ENCODE data around the gene ERN1.

DNA sequence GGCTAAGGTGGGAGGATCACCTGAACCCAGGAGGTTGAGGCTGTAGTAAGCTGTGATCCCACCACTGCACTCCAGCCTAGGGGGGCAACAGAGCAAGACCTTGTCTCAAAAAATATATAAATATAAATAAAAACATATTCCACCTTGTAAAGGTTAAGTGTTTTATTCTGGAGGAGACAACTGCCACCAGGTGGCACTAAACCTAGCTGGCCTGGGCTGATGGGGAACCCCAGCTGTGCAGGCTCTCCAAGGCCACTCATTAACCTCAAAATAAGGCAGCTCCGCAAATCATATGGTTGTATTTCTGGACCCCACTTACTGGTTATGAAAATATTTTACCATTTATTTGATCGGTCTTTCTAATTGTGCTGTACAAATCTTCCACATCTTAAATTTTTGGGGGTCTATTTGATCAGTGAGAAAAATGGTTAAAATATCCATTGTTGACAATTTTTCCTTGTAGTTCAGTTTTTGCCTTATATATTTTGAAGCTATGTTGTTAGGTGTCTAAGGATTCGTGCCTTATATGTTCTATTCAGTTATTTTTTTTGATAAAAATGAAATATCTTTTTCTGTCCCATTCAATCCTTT, 101.0 kb downstream of the ERN1 start:
- TF ChIP-seq YY1 (tag by site-specific recombination; IDR thresholded peaks at IDR 0.05) (no peak), SP2 (tag by site-specific recombination; IDR thresholded peaks at IDR 0.05) (no peak), ZNF48 (tag by site-specific recombination; IDR thresholded peaks at IDR 0.05) (no peak), TCF7L2 (IDR thresholded peaks at IDR 0.05; ENCODE audit: borderline replicate concordance, low read depth, low read length) (no peak), ZNF157 (tag by site-specific recombination; IDR thresholded peaks at IDR 0.05) (no peak), MYNN (tag by site-specific recombination; IDR thresholded peaks at IDR 0.05; ENCODE audit: borderline replicate concordance) (no peak), ZIC2 (tag by site-specific recombination; IDR thresholded peaks at IDR 0.05) (no peak), ZBTB21 (tag by site-specific recombination; IDR thresholded peaks at IDR 0.05) (no peak)
- TF ChIP-seq, protein P1, sequence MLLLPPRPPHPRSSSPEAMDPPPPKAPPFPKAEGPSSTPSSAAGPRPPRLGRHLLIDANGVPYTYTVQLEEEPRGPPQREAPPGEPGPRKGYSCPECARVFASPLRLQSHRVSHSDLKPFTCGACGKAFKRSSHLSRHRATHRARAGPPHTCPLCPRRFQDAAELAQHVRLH (tag by site-specific recombination; IDR thresholded peaks at IDR 0.05), result no peak
- TF ChIP-seq, protein P2, sequence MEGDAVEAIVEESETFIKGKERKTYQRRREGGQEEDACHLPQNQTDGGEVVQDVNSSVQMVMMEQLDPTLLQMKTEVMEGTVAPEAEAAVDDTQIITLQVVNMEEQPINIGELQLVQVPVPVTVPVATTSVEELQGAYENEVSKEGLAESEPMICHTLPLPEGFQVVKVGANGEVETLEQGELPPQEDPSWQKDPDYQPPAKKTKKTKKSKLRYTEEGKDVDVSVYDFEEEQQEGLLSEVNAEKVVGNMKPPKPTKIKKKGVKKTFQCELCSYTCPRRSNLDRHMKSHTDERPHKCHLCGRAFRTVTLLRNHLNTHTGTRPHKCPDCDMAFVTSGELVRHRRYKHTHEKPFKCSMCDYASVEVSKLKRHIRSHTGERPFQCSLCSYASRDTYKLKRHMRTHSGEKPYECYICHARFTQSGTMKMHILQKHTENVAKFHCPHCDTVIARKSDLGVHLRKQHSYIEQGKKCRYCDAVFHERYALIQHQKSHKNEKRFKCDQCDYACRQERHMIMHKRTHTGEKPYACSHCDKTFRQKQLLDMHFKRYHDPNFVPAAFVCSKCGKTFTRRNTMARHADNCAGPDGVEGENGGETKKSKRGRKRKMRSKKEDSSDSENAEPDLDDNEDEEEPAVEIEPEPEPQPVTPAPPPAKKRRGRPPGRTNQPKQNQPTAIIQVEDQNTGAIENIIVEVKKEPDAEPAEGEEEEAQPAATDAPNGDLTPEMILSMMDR (tag by site-specific recombination; IDR thresholded peaks at IDR 0.05), result no peak
- TF ChIP-seq, protein P3, sequence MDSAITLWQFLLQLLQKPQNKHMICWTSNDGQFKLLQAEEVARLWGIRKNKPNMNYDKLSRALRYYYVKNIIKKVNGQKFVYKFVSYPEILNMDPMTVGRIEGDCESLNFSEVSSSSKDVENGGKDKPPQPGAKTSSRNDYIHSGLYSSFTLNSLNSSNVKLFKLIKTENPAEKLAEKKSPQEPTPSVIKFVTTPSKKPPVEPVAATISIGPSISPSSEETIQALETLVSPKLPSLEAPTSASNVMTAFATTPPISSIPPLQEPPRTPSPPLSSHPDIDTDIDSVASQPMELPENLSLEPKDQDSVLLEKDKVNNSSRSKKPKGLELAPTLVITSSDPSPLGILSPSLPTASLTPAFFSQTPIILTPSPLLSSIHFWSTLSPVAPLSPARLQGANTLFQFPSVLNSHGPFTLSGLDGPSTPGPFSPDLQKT (IDR thresholded peaks at IDR 0.05; ENCODE audit: borderline replicate concordance, low read depth, low read length), result no peak
- TF ChIP-seq, protein P4, sequence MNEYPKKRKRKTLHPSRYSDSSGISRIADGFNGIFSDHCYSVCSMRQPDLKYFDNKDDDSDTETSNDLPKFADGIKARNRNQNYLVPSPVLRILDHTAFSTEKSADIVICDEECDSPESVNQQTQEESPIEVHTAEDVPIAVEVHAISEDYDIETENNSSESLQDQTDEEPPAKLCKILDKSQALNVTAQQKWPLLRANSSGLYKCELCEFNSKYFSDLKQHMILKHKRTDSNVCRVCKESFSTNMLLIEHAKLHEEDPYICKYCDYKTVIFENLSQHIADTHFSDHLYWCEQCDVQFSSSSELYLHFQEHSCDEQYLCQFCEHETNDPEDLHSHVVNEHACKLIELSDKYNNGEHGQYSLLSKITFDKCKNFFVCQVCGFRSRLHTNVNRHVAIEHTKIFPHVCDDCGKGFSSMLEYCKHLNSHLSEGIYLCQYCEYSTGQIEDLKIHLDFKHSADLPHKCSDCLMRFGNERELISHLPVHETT (tag by site-specific recombination; IDR thresholded peaks at IDR 0.05), result no peak
- TF ChIP-seq, protein P5, sequence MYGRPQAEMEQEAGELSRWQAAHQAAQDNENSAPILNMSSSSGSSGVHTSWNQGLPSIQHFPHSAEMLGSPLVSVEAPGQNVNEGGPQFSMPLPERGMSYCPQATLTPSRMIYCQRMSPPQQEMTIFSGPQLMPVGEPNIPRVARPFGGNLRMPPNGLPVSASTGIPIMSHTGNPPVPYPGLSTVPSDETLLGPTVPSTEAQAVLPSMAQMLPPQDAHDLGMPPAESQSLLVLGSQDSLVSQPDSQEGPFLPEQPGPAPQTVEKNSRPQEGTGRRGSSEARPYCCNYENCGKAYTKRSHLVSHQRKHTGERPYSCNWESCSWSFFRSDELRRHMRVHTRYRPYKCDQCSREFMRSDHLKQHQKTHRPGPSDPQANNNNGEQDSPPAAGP (tag by site-specific recombination; IDR thresholded peaks at IDR 0.05), result no peak
- TF ChIP-seq, protein P6, sequence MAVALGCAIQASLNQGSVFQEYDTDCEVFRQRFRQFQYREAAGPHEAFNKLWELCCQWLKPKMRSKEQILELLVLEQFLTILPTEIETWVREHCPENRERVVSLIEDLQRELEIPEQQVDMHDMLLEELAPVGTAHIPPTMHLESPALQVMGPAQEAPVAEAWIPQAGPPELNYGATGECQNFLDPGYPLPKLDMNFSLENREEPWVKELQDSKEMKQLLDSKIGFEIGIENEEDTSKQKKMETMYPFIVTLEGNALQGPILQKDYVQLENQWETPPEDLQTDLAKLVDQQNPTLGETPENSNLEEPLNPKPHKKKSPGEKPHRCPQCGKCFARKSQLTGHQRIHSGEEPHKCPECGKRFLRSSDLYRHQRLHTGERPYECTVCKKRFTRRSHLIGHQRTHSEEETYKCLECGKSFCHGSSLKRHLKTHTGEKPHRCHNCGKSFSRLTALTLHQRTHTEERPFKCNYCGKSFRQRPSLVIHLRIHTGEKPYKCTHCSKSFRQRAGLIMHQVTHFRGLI (tag by site-specific recombination; IDR thresholded peaks at IDR 0.05), result no peak

Data from HEK293 (cell line).